Ishikawa (cell line): Measurements from ENCODE around the gene TMC6.

Experiments used
- CEBPB ChIP-seq: IDR thresholded peaks from 2 replicates; pipeline ENCODE4 v1.6.1; 2012
- CREB1 ChIP-seq: IDR thresholded peaks from 2 replicates; pipeline ENCODE4 v1.6.1; 2012; ENCODE audit warnings: low read depth
- EGR1 ChIP-seq: IDR thresholded peaks from 2 replicates; pipeline ENCODE4 v1.6.1; 2012
- EP300 ChIP-seq: IDR thresholded peaks from 2 replicates; pipeline ENCODE4 v1.6.1; 2012; ENCODE audit warnings: borderline replicate concordance
- FOXM1 ChIP-seq: IDR thresholded peaks from 2 replicates; pipeline ENCODE4 v1.6.1; 2012; ENCODE audit warnings: low read depth, borderline replicate concordance
- MAX ChIP-seq: IDR thresholded peaks from 2 replicates; pipeline ENCODE4 v1.6.1; 2012
- NFIC ChIP-seq: IDR thresholded peaks from 2 replicates; pipeline ENCODE4 v1.6.1; 2012
- RAD21 ChIP-seq: IDR thresholded peaks from 2 replicates; pipeline ENCODE4 v1.6.1; 2012; ENCODE audit warnings: low read depth
- REST ChIP-seq: IDR thresholded peaks from 2 replicates; pipeline ENCODE4 v1.6.1; 2012; ENCODE audit warnings: low read depth, mild to moderate bottlenecking
- TAF1 ChIP-seq: IDR thresholded peaks from 2 replicates; pipeline ENCODE4 v1.6.1; 2012; ENCODE audit warnings: low read depth, mild to moderate bottlenecking
- TCF12 ChIP-seq: IDR thresholded peaks from 2 replicates; pipeline ENCODE4 v1.6.1; 2012; ENCODE audit warnings: low read depth
- TEAD4 ChIP-seq: IDR thresholded peaks from 2 replicates; pipeline ENCODE4 v1.6.1; 2012
- YY1 ChIP-seq: IDR thresholded peaks from 2 replicates; pipeline ENCODE4 v1.6.1; 2012; ENCODE audit warnings: low read depth
- ZBTB7A ChIP-seq: IDR thresholded peaks from 2 replicates; pipeline ENCODE4 v1.6.1; 2012; ENCODE audit warnings: low read depth
- TF ChIP-seq, protein P1 (sequence below): IDR thresholded peaks from 2 replicates; pipeline ENCODE4 v1.6.1; 2012

Gene TMC6, protein sequence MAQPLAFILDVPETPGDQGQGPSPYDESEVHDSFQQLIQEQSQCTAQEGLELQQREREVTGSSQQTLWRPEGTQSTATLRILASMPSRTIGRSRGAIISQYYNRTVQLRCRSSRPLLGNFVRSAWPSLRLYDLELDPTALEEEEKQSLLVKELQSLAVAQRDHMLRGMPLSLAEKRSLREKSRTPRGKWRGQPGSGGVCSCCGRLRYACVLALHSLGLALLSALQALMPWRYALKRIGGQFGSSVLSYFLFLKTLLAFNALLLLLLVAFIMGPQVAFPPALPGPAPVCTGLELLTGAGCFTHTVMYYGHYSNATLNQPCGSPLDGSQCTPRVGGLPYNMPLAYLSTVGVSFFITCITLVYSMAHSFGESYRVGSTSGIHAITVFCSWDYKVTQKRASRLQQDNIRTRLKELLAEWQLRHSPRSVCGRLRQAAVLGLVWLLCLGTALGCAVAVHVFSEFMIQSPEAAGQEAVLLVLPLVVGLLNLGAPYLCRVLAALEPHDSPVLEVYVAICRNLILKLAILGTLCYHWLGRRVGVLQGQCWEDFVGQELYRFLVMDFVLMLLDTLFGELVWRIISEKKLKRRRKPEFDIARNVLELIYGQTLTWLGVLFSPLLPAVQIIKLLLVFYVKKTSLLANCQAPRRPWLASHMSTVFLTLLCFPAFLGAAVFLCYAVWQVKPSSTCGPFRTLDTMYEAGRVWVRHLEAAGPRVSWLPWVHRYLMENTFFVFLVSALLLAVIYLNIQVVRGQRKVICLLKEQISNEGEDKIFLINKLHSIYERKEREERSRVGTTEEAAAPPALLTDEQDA

GRCh38 chr17:78128551-78129350 lies at the start of gene TMC6:
TMC6 (minus strand) TSS chr17:78128755; CDS start chr17:78126832, 1,923 bp downstream.
- TF ChIP-seq ZBTB7A (peak; percentile 65), EGR1 (peak; percentile 85), RAD21 (no peak), CEBPB (no peak), TAF1 (peak; percentile 57), MAX (peak; percentile 43), CREB1 (no peak), EP300 (peak; percentile 1; the same call in 1 of the 2 replicates), REST (no peak), TEAD4 (no peak), FOXM1 (no peak), YY1 (0 out of 2 replicates have a peak, but pooled peaks have one; percentile 34), TCF12 (no peak), NFIC (peak; percentile 35)
- TF ChIP-seq, protein P1, sequence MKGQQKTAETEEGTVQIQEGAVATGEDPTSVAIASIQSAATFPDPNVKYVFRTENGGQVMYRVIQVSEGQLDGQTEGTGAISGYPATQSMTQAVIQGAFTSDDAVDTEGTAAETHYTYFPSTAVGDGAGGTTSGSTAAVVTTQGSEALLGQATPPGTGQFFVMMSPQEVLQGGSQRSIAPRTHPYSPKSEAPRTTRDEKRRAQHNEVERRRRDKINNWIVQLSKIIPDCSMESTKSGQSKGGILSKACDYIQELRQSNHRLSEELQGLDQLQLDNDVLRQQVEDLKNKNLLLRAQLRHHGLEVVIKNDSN = peak; percentile 89

DNA sequence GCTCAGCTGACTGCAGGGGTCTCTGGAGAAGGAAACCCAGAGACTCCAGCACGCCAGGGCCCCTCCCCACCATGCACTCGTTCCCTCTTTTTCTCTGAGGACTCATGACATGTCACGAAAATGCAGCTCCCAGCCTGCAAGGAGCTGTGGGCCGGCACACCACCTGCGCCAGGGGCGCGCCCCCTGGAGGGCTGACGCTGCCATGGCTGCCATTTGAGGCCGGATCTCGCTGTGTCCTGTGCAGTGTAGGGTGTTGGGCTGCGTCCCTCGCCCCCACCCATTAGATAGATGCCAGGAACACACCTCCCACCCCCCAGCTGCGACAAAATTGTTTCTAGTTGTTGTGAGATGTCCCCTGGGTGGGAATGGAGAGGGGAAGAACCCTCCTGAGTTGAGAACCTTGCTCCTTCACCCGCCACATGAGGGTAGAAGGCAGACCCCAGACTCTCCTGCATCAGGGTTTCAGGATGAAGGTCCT lies 48.0 kb upstream of the TMC6 start:
- no peak for TF ChIP-seq ZBTB7A
- TF ChIP-seq, protein P1 = no peak
- no peak for TF ChIP-seq EGR1
- no peak for TF ChIP-seq TAF1

DNA sequence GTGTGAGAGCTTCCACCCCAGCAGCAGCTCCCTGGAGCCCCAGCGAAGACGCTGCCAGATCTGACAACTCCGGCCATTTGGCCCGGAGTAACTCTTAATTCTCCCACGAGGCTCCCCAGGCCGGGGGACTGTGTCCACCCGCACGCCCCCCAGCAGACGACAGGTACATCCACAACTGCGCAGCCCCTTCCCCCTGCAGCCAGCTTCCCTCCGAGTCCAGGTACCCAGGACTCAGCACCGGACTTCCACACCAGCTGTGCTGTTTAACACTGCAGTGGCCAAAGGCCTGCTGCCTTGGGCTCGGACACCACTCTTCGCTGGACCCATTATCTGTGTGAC lies 47.1 kb upstream of the TMC6 start:
- no peak for TF ChIP-seq TAF1

- TF ChIP-seq FOXM1 = no peak
- TF ChIP-seq EP300 = no peak
- no peak for TF ChIP-seq MAX
- no peak for TF ChIP-seq RAD21
- TF ChIP-seq TEAD4 = no peak
- TF ChIP-seq TAF1 = no peak
- TF ChIP-seq TCF12 = no peak
- TF ChIP-seq, protein P1 = no peak
- no peak for TF ChIP-seq ZBTB7A
- no peak for TF ChIP-seq CEBPB
- TF ChIP-seq YY1 = no peak
- no peak for TF ChIP-seq EGR1
- no peak for TF ChIP-seq CREB1
- no peak for TF ChIP-seq NFIC
Observed at GRCh38 chr17:78174870-78175642, 46.5 kb upstream of the TMC6 start.

DNA sequence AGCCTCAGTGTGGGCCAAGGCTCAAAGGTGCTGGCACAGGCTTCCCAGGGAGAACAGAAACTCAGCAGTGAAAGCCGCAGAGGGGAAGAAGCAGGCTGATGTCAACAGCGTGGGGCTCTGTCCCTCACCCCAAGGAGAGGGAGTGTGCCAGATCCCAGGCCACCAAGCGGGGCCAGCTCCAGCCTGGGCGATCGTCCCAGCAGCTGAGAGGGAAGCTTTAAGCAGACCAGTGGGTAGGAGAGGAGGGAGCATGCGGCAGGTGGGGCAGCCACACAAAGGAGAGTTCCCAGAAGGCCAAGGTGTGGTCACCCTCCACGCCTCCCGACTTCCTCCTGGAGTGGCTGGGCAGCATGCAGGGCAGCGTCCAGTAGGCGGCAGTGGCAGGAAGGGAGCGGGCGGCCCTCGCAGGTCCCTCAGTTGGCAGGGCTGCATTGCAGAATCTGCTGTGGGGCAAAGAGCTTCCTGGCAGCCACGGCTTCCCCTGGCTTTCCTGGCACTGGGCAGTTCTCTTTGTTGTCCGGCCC lies 45.9 kb upstream of the TMC6 start:
- TF ChIP-seq MAX (peak; percentile 68), RAD21 (peak; percentile 53; the same call in 1 of the 2 replicates), REST (no peak), TCF12 (0 out of 2 replicates have a peak, but pooled peaks have one; percentile 14), FOXM1 (no peak), EP300 (0 out of 2 replicates have a peak, but pooled peaks have one; percentile 13), CEBPB (no peak)
